Stimulated activated naive CD4-positive, alpha-beta T cell (primary cell): Measurements from ENCODE around the gene IRGC.
A peak's percentile ranks its signal among the peaks of the same experiment; 100 is the strongest.

Experiments
- DNase-seq, 6 experiments: peaks; one replicate each; lab custom pipeline; 2025; lab: John Stamatoyannopoulos, UW

IRGC gene

GRCh38 chr19:43691755-43692154 lies 24.1 kb upstream of the IRGC start:
- no peak for DNase-seq

DNA sequence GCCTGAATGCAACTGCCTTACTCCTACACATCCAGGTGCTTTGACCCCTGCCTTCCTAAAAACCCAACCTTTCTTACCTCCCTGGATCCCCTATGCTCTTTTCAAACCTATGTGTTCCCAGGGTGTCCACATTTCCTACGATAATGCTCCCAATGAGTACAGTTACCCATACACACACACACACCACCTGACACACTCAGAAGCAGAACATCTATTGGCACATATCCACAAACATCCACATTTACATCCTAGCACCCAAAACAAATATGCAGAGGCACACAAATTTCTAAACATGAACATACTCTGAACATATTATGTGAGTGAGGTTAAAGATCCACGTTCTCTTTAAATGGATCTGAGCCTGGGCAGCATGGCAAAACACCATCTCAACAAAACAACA lies 23.5 kb upstream of the IRGC start:
- DNase-seq, result no peak

DNA sequence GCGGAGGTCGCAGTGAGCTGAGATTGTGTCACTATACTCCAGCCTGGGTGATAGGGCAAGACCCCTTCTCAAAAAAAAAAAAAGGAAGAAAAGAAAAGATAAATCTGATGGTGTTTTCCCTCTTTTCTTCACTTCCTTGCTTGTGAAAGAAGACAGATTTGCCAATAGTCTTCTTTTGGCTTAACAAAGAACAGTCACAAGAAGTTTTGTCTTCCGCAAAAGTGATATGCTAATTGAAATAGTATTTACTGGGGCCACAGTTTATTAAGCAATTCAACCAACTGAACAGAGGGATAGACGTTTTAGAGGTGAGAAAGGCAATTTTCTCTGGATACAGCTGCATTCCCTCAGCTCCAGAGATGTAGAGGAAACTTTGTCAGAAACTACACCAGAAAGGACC lies 23.0 kb upstream of the IRGC start:
- DNase-seq, result no peak

DNA sequence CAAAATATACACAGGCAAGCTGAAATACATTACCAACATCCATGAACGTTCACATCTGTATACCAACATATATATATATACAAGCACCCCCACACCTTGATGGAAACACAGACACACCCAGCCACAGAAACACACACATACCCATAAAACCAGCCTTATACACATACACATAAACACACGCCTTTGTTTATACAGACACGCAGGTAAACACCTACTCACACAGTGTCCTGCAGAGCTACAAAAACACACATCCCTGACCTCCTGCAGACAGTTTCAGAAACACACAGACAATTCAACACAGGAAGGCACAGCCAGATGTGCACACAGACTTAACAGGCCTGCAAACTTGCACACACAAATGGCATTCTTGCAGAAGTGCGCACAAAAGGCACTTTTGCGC lies 21.3 kb upstream of the IRGC start:
- no peak for DNase-seq

DNA sequence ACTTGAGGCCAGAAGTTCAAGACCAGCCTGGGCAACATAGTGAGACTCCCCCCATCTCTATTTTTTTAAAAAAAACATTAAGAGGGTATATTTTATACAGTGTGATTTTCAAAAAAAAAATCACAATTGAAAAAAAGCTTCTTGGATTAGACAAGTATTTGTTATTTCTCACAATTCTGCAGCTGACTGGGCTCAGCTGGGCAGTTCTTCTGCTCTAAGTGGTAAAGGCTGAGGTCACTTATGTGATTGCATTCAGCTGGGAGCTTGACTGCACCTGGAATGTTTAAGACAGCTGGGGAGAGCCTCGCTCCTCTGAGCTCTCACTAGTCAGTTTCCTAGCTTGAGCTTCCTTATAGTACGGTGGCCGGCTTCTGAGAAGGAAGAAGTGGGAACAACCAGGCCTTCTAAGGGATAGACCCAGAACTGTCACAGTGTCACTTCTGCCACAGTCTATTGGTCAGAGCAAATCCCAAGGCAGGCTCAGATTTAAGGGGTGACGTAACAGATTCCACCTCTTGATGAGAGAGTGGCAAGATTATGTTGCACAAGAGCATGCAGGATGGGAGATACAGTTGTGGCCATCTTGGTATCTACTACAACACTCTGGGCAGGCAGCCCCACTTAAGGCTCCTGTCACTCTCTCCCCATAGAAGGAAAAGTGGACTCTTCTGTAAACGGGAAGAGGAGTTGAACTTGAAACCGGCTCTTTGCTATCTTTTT lies 19.7 kb upstream of the IRGC start:
- DNase-seq, result no peak

DNA sequence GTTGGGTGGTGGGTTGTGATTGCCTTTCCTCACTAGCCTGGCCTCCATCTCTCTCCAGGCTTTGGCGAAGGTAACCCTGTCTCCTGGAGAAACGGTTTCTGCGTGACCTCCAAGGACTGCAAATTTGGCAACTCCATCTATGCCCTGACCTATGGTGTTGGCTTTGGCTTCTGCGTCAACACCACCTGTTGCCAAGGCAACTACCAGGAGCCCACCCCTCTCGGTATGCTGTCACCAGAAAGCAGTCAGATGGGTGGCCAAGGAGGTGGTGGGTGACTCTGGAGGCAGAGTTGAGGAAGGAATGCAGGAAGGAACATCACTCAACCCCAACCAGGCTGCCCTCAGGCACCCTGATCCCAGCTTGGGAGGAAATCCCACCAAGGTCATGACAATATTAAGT lies 18.6 kb upstream of the IRGC start:
- no peak for DNase-seq

GRCh38 chr19:43699506-43700394 lies 16.1 kb upstream of the IRGC start:
- peak in 1 of 6 experiments; percentile 8 for DNase-seq

DNA sequence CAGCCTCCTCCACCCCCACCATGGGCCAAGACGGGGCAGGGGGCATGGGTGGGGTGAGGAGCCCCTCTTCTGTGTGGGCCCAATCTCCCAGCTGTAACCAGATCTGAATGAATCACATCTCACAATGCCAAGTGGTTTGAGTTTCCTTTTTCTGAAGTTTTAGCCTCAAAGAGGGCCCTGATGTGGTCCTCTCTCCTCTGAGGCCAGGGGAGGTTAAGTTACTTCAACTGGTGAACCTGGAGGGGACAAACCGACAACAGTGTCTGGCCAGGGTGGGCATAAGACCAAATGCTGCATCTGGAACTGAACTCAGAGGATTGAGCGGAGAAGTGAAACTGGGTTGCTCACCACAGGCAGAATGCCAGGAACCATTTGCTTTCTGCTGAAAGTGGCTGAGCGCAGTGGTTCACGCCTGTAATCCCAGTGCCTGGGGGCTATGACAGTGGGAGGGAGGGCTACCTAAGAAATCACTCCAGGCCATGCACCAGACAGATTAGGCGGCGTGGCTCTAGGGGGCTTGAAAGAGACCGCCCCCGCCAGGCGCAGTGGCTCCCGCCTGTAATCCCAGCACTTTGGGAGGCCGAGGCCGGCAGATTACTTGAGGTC lies 15.4 kb upstream of the IRGC start:
- peak in 1 of 6 experiments; percentile 20 for DNase-seq

DNA sequence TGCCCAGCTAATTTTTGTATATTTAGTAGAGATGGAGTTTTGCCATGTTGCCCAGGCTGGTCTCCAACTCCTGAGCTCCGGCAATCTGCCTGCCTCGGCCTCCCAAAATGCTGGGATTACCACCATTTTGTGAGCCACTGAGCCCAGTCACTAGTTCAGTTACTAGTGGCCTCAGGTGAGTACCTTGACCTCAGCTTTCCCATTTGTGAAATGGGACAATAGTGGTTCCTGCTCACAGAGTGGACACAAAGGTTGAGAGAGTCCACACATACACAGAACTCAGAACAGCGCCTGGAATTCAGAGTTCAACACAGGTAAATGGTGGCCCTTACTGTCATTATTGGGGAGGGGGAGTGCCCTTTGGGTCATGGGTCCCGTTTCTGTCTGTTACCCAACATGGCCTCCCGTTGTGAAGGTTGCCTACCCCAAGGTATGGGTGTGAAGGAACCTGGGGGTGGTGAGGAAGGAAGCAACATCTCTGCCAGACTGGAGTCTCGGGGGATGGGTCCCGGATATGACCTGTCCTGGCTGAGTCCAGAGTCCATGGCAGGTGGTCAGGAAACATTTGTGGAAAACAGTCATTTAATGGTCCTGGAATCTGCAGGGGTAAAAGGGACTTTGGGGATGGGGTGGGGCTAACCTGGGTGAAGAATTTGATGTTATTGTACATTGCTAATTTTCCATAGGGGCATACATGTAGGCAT lies 11.7 kb upstream of the IRGC start:
- no peak for DNase-seq

- no peak for DNase-seq
These were observed 10.1 kb upstream of the IRGC start for GRCh38 chr19:43705729-43706128.

DNA sequence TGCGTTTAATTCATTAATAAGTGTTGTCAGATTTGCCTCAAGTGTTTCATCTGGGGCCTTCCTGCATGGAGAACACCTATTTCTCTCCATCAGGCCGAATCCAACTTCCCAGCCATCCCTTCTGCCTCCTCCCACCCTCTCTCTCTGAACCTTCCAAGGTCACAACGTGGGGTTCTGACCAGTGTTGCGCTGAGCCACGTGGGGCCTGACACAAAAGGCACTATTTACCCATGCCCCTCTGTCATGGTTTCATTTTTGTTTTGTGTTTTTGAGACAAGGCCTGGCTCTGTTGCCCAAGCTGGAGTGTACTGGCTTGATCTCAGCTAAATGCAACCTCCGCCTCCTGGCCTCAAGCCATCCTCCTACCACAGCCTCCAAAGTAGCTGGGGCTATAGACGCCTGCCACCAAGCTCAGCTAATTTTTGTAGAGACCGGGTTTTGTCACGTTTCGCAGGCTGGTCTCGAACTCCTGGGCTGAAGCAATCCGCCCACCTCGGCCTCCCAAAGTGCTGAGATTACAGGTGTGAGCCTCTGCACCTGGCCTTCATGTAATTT lies 8.6 kb upstream of the IRGC start:
- no peak for DNase-seq

GRCh38 chr19:43708716-43709115 lies 7.2 kb upstream of the IRGC start:
- no peak for DNase-seq

DNA sequence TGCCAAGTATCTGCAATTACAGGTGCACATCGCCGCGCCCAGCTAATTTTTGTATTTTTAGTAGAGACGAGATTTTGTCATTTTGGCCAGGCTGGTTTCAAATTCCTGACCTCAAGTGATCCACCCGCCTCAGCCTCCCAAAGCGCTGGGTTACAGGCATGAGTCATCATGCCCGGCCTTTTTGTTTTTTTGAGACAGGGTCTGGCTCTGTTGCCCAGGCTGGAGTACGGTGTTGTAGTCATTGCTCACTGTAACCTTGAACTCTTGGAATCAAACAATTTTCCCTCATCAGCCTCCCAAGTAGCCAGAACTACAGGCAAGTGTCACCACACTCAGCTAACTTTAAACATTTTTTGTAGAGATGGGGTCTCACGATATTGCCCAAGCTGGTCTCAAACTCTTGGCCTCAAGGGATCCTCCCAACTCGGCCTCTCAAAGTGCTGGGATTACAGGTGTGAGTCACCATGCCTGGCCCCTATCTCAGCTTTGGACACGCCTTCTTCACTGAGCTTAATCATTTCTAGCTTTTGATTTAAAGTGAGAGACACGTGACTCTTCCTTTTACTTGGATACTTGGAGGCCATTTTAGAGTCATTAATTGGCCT lies 4.0 kb upstream of the IRGC start:
- DNase-seq, result no peak

GRCh38 chr19:43713208-43713607 lies 2.7 kb upstream of the IRGC start:
- DNase-seq, result no peak

GRCh38 chr19:43718627-43719377 lies 2.9 kb downstream of the IRGC start:
- no peak for DNase-seq

GRCh38 chr19:43719378-43719868 lies 3.5 kb downstream of the IRGC start:
- no peak for DNase-seq

GRCh38 chr19:43719918-43720317 lies 4.0 kb downstream of the IRGC start:
- no peak for DNase-seq

DNA sequence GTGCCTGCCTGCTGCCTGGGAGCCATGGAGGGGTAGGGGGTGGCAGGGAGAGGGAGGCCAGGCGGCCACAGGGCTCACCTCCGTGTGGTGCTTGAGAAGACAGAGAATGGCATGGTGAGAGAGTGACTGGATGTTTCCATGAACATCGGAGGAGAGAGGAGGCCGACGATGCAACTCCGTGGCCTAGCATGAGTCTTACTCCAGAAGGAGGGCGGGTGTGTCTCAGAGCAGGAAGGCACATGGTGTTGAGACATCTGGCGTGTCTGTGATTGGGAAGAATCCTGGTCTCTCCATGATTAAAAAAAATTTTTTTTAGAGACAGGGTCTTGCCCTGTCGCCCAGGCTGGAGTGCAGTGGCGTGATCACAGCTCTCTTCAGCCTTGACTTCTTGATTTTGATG lies 5.1 kb downstream of the IRGC start:
- DNase-seq, result no peak

DNA sequence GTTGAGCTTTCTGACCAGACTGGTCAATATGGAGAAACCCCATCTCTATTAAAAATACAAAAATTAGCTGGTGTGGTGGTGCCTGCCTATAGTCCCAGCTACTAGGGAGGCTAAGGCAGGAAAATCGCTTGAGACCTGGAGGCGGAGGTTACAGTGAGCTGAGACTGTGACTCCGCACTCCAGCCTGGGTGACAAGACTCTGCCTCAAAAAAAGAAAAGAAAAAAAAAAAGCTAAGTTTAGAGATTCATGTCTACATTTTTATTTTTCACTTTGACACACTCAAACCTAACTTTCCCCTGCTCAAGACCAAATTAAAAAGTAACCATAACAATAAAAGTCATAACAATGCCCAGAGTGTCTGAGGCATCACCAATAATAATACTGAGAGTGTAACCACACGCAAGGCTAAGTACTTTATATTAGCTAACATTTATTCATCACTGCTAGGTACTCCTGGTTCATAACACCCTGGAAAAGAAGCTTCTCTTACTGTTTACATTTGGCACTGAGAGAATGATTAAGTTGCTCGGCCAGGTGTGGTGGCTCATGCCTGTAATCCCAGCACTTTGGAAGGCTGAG lies 5.7 kb downstream of the IRGC start:
- DNase-seq, result no peak

DNA sequence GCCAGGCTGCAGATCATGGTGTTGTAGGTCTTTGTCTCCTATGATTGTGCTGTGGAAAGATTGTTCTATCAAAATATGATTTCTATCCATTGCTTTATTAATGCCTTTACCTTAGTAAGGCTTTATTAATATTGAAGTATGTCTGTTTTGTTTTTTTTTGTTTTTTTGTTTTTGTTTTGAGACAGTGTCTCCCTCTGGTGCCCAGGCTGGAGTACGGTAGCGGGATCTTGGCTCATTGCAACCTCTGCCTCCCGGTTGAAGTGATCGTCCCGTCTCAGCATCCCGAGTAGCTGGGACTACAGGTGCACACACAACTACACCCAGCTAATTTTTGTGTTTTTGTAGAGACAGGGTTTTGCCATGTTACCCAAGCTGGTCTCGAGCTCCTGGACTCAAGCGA lies 7.7 kb downstream of the IRGC start:
- no peak for DNase-seq
